ENCODE results near the gene TENM3. TPM values are rescaled to one million over a fixed set of nuclear protein-coding genes. Genes with fewer than 3 reads are reported as not detected.

The TENM3 gene
- total and polyA plus RNA-seq, 10 of the 15 experiments (the other 5 are each of a cell fraction or from before 2014, with no cell fraction given), result 0.01 to 1.7 (median 0.08) TPM; not detected in 2

GRCh38 chr4:182640491-182640890, 397.3 kb downstream of the TENM3 start:
- SMC1A ChIA-PET (ENCODE audit: uncharacterized antibody, unreplicated experiment), result interaction anchor here (0.6 to 1.3 kb wide), 2 partner anchors 35 to 52 kb away, joined by 3 read pairs; no protein-coding TSS in a partner anchor
- no peak for ATAC-seq
- in situ Hi-C loops (cut with MboI), result no loop called here

GRCh38 chr4:182640932-182641331, 397.7 kb downstream of the TENM3 start:
- no peak overlapping the region for H3K4me3 ChIP-seq
- H4K20me1 ChIP-seq (ENCODE audit: control insufficient read depth, insufficient read depth), result no peaks in the 10 kb centered on the region
- H2AFZ ChIP-seq (ENCODE audit: control insufficient read depth, low read depth, low read length), result no peak overlapping the region
- intact Hi-C loops (cut with micrococcal nuclease; ENCODE audit: unreplicated experiment) (no loop called here), in situ Hi-C loops (cut with MboI) (no loop called here)
- DNase-seq (ENCODE audit: low read depth, low spot score) (no peak), ATAC-seq (no peak), FAIRE-seq (no peak)
- BruUV-seq (replicated peaks), result no TSS peak
- no peak overlapping the region for H3K27ac ChIP-seq (ENCODE audit: control insufficient read depth, insufficient read depth)
- CTCF ChIA-PET, result no interaction called here
- H3K9ac ChIP-seq (ENCODE audit: control insufficient read depth, insufficient read depth, low read length), result no peak overlapping the region
- RAD21 ChIA-PET (ENCODE audit: unreplicated experiment), result interaction anchor here (0.7 kb wide), 1 partner anchor 131 kb away, joined by 3 read pairs; no protein-coding TSS in a partner anchor
- SMC1A ChIA-PET (ENCODE audit: uncharacterized antibody, unreplicated experiment), result interaction anchor here (1.3 to 1.5 kb wide), 2 partner anchors 12 to 35 kb away, joined by 3 read pairs; no protein-coding TSS in a partner anchor
- no peaks in the 10 kb centered on the region for H3K79me2 ChIP-seq (ENCODE audit: control insufficient read depth, insufficient read depth, low read length)
- H3K9me3 ChIP-seq (replicated peaks; ENCODE audit: control insufficient read depth, insufficient read depth, low read length), result no peaks in the 10 kb centered on the region
- no peaks in the 10 kb centered on the region for H3K27me3 ChIP-seq (replicated peaks in 1 of 2; ENCODE audit: control insufficient read depth in 2 of 2, insufficient read depth in 2 of 2, low read length in 1 of 2)
- no peak overlapping the region for H3K4me2 ChIP-seq (ENCODE audit: control insufficient read depth, insufficient read depth)
- H3K36me3 ChIP-seq (ENCODE audit: control insufficient read depth in 2 of 2, insufficient read depth in 2 of 2, low read length in 1 of 2), result no peaks in the 10 kb centered on the region
- POLR2A ChIA-PET, result interaction anchor here (0.7 kb wide), 1 partner anchor 29 kb away, joined by 3 read pairs; no protein-coding TSS in a partner anchor
- no peaks in the 10 kb centered on the region for H3K4me1 ChIP-seq (ENCODE audit: control insufficient read depth, insufficient read depth, low read length)
- WGBS (ENCODE audit: insufficient coverage, insufficient replicate concordance, low lambda C conversion rate, missing lambda C conversion rate), result 8% methylated on average over 8 of the region's 8 CpGs
- no peak for TF ChIP-seq CHD4 (IDR thresholded peaks at IDR 0.05)
- TF ChIP-seq MLLT1 (IDR thresholded peaks at IDR 0.05), result no peak
- TF ChIP-seq SRF (IDR thresholded peaks at IDR 0.05; ENCODE audit: low read depth in 2 of 2, low read length in 2 of 2), result no peak
- TF ChIP-seq ZNF592 (IDR thresholded peaks at IDR 0.05), result no peak
- TF ChIP-seq RBBP5 (conservative IDR thresholded peaks at IDR 0.05), result no peak
- no peak for TF ChIP-seq ZBTB11 (CRISPR knock-in tag; IDR thresholded peaks at IDR 0.05)
- no peak for TF ChIP-seq CREM (IDR thresholded peaks at IDR 0.05; ENCODE audit: low read depth)

More at GRCh38 chr4:182640491-182640890, 397.3 kb downstream of the TENM3 start:
- BruUV-seq (replicated peaks), result no TSS peak
- Histone ChIP-seq H3K9ac (ENCODE audit: control insufficient read depth, insufficient read depth, low read length) (no peak overlapping the region), H3K27ac (ENCODE audit: control insufficient read depth, insufficient read depth) (no peak overlapping the region), H3K4me3 (no peak overlapping the region), H3K9me3 (replicated peaks; ENCODE audit: control insufficient read depth, insufficient read depth, low read length) (no peaks in the 10 kb centered on the region), H3K4me1 (ENCODE audit: control insufficient read depth, insufficient read depth, low read length) (no peaks in the 10 kb centered on the region), H3K79me2 (ENCODE audit: control insufficient read depth, insufficient read depth, low read length) (no peaks in the 10 kb centered on the region), H4K20me1 (ENCODE audit: control insufficient read depth, insufficient read depth) (no peaks in the 10 kb centered on the region), H2AFZ (ENCODE audit: control insufficient read depth, low read depth, low read length) (no peak overlapping the region), H3K27me3 (replicated peaks in 1 of 2; ENCODE audit: control insufficient read depth in 2 of 2, insufficient read depth in 2 of 2, low read length in 1 of 2) (no peaks in the 10 kb centered on the region), H3K4me2 (ENCODE audit: control insufficient read depth, insufficient read depth) (no peak overlapping the region), H3K36me3 (ENCODE audit: control insufficient read depth in 2 of 2, insufficient read depth in 2 of 2, low read length in 1 of 2) (no peaks in the 10 kb centered on the region)
- DNase-seq (ENCODE audit: low read depth, low spot score) (no peak), FAIRE-seq (no peak)
- RAD21 ChIA-PET (ENCODE audit: unreplicated experiment), result no interaction called here
- CTCF ChIA-PET, result no interaction called here
- TF ChIP-seq JUNB (IDR thresholded peaks at IDR 0.05) (no peak), SRF (IDR thresholded peaks at IDR 0.05; ENCODE audit: low read depth in 2 of 2, low read length in 2 of 2) (no peak), ETV6 (conservative IDR thresholded peaks at IDR 0.05 in 1 of 2, IDR thresholded peaks at IDR 0.05 in 1 of 2; ENCODE audit: borderline replicate concordance in 1 of 2, low read depth in 1 of 2) (no peak)
- WGBS (ENCODE audit: insufficient coverage, insufficient replicate concordance, low lambda C conversion rate, missing lambda C conversion rate), result 59% methylated on average over 3 of the region's 3 CpGs
- intact Hi-C loops (cut with micrococcal nuclease; ENCODE audit: unreplicated experiment), result no loop called here
- POLR2A ChIA-PET, result no interaction called here

All from GM12878 (cell line).